CD4-positive, alpha-beta T cell treated with Interleukin-2 at 100 ng/mL for 4 hours (primary cell): ENCODE results near the gene NAA38.
"Not testable (repeated sequence)": the region's sequence is repeated elsewhere in the genome, so short reads cannot be mapped to it uniquely, and the experiment has no call there.

ENCODE experiments used
- DNase-seq: peaks from one replicate; pipeline ENCODE4 v3.0.0-alpha.2; 2020; ENCODE audit warnings: low spot score

NAA38 gene

DNA sequence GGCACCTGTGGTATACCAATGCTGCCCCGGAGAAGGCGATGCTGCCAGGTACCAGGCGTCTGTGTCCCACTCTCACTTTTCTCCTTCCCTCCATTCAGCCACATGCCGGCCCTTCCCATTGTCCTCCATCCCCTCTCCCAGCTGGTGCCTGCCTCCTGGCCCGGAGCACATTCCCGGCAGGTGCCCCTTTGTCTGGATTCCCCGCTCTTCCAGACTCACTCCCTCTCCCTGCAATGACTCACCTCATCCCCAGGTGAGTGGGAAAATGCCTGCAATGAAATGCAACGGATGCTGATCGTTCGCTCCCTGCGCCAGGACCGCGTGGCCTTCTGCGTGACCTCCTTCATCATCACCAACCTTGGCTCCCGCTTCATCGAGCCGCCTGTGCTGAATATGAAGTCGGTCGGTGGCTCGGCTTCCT lies 33.8 kb downstream of the NAA38 start:
- DNase-seq, result no peak

DNA sequence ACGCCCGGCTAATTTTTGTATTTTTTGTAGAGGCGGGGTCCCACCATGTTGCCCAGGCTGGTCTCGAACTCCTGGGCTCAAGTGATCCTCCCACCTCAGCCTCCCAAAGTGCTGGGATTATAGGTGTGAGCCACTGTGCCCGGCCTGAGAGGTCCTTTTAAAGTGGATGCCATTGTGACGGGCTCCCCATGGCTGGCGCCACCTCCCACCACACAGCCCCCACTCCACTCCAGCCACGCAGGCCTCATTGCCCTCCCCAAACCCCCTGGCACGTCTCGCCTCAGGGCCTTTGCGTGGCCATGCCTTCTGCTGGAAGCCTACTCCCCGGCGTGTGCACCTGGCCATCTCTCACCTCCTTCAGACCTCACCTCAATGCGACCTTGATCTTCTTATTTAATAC lies 35.2 kb downstream of the NAA38 start:
- DNase-seq, result no peak

DNA sequence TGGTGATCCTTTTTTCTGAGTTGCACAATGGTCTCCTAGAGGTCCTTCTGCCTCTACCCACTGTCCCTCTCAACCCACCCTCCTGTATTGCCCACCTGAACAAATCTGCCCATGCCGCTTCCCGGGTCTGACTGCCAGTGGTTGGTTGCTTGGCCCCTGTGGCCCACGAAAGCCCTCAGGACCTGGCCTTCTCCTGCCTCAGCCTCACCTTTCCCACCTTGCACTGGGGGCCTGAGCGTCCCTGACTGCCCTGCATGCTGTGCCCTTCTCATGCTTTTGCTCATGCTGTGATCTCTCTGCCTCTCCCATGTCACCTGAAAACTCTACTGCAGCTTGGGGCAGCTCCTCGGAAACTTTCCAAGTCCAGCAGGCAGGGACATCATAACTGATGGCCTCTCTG lies 37.1 kb downstream of the NAA38 start:
- DNase-seq, result no peak

DNA sequence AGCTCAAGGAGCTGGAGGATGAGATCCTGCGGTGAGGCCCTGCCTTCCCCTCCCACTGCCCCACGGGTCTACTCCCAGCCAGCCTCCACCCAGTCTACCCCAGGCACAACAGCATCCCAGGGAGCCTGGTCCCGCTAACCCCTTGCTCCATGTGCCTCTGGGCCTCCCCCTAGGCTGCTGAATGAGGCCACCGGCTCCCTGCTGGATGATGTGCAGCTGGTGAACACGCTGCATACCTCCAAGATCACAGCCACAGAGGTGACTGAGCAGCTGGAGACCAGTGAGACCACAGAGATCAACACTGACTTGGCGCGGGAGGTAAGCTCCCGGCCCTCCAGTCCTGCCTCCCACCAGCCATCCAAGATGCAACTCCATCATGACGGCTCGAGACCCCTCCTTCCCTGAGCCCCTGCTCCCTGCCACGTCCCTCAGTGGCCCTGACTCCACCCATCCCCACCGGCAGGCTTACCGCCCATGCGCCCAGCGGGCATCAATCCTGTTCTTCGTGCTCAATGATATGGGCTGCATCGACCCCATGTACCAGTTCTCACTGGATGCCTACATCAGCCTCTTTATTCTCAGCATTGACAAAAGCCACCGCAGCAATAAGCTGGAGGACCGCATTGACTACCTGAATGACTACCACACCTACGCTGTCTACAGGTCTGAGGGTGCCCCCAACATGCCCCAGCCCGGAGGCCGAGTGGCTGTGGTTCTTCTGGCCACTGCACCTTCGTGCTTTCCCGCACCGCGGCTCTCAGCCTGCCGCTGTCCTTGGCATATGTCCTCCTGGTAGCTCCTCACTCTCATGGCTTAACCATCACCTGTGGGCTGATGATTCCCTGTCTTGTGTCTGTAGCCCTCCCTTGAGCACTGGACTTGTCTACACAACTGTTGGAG lies 38.4 kb downstream of the NAA38 start:
- no peak for DNase-seq

DNA sequence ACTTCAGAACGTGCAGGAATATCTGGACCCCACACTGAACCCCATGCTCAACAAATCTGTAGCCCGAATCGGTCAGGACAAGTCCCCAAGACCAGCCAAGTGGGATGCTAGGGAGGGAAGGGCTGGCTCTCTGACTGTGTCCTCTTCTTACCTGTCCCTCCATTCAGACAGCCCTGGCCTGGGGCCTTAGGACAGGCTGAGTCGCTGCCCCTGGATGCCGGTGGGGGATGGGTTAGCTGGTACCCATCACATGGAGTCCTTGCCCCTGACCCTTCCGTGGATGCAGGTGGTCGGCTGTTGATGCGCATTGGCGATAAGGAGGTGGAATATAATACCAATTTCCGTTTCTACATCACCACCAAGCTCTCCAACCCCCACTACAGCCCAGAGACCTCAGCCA lies 39.3 kb downstream of the NAA38 start:
- DNase-seq, result no peak

DNA sequence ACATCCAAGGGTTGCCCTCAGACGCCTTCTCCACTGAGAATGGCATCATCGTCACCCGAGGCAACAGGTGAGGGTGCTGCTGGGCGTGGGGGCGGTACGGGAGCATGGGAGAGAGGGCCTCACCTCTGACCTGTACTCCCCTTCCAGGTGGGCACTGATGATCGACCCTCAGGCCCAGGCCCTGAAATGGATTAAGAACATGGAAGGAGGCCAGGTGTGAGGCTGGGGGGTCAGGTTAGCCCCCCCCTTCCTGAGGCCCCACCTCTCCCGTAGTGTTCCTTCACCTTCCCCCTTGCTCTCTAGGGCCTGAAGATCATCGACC lies 39.8 kb downstream of the NAA38 start:
- DNase-seq, result no peak

DNA sequence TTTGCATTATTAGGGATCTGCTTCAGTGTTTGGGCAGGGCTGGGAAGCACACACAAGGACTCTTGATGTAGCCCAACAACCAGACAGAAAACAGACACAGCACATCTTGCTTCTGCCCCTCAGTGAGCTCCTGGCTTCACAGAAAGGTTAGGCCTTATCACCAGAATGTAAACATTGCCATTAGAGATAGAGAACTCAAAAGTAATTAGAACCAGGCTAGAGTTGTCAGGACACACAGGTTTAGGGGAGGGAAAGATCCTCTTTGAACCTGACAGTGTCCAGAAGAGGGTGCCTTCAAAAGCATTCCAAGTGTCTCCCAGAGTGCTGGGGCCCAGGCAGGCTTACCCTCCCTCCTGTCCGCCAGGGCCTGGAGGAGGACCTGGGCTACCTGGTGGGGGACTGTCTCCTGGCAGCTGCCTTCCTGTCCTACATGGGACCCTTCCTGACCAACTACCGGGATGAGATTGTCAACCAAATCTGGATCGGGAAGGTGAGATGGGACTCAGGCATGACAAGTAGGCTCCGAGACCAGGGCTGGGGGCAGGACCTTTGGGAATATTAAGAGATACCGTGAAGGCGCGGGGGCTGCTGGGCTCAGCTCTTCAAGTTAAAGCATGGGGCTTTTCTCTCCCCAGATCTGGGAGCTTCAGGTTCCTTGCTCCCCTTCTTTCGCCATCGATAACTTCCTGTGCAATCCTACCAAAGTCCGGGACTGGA lies 40.3 kb downstream of the NAA38 start:
- DNase-seq, result no peak

DNA sequence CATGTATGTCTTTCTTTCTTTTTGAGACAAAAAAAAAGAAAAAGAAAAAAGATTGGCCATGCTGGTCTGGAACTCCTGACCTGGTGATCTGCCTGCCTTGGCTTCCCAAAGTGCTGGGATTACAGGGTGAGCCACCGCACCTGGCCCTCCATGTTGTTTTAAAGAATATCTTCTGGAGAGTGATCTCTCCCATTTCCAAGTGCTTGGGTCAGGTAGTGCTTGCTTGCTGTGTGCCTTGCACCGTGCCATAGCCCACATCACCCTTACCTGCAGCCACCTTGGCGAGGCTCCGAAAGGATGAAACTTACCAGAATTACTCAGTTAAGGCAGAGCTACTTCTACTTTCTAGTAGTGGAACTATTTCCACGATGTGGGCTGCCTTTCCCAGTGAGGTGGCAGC lies 42.4 kb downstream of the NAA38 start:
- no peak for DNase-seq

DNA sequence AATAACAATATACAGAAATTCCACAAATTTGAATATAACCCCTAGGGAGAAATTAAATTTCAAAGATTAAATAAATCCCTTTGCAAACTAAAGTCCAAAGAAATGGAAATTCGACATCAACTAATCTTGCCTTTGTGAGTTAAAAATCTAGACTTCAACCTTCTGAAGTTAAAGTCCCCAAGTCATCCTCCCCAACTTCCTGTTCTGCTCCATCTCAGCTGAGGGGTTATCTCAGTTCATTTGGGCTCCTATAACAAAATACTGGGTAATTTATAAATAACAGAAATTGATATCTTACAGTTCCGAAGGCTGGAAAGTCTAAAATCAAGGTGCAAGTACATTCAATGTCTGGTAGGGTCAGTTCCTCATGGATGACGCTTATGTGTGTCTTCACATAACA lies 46.1 kb downstream of the NAA38 start:
- no peak for DNase-seq

DNA sequence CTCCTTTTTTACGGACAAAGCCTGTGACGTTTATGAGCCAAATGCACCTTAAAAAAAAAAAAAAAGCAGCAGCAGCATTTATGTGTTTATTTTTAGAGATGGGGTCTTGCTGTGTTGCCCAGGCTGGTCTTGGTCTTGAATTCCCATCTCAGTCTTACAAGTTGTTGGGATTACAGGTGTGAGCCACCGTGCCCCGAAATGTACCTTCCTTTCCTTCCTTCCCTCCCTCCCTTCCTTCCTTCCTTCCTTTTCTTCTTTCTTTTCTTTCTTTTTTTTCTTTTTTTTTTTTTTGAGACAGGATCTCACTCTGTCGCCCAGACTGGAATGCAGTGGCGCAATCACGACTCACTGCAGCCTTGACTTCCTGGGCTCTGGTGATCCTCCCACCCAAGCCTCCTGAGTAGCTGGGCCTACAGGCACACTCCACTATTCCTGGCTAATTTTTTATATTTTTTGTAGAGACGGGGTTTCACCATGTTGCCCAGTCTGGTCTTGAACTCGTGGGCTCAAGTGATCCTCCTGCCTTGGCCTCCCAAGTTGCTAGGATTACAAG lies 47.5 kb downstream of the NAA38 start:
- DNase-seq, result not testable (repeated sequence)

DNA sequence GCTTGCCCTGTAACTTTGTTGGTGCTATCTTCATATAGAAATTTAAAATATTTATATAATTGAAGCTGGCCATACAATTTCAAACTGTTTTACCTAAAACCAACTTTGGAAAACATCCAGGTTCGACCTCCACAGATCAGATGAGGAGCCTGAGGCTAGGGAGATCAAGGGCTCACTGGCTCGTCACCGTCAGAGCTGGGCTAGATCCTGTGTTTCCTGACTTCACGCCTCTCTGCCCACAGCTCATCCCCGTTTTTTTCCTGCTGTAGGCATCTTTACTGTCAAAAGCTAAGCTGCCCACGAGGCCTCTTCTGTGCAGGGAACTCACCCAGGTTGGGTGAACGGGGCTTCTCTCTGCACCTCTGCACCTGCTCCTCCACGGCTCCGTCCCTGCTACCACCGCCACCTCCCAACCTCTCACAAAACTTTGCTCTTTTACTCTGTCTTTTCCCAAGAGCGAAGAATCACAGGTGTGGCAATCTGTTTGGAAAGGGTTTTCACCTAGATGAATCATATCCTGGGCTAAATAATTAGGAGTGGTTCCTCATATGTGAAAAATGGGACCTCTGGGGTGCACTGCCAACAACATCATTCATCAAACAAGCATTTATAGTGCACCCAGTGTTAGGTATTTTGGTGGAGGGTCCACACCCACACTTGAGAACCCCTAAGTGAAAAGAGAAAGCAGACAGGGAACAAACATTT lies 48.1 kb downstream of the NAA38 start:
- no peak for DNase-seq

DNA sequence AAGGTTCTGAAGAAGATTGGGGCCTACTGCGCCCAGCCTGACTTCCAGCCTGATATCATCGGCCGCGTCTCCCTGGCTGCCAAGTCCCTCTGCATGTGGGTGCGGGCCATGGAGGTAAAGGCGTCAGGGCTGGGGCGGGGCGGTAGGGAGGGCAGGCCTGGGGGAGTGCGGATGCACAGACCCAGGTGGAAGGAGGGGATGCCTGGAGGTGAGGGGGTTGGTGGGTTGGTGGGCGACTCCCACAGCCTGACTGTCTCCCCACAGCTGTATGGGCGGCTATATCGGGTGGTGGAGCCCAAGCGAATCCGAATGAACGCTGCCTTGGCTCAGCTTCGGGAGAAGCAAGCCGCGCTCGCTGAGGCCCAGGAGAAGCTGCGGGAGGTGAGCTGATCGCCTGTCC lies 50.2 kb downstream of the NAA38 start:
- no peak for DNase-seq
